ENCODE measurements around the gene SKI.

Gene SKI

DNA sequence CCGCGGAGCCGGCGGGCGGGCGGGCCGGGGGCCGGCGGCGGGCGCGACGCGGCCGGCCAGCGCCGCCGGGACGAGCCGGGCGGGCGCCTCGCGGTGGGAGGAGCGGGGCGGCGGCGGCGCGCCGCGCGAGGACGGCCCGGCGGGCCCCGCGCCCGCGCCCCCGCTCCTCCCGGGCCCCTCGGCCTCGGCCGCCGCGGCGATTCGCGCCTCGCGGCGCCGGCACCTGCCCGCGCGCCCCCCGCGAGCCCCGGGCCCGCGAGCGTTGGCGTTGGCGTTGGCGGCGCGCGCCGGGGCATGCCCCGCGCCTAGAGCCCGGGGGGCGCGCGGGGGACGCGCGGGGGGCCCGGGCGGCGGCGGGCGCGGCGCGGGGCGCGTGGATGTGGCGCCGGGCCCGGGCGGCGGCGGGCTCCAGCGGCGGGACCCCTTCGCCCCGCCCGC lies at the start of gene SKI:
Gene SKI (plus strand): TSS at position 163 of the 438 bp plus-strand sequence. CDS start 448 bp downstream, outside the sequence.
- peaks cover 45 to 48% of the 10 kb centered on the region in 2 experiments for H3K4me1 ChIP-seq (ENCODE audit: control insufficient read depth in 1 of 2, insufficient read depth in 1 of 2, low read depth in 1 of 2, low read length in 1 of 2)
- H3K36me3 ChIP-seq, result no peaks in the 10 kb centered on the region
- TF ChIP-seq, protein P1, sequence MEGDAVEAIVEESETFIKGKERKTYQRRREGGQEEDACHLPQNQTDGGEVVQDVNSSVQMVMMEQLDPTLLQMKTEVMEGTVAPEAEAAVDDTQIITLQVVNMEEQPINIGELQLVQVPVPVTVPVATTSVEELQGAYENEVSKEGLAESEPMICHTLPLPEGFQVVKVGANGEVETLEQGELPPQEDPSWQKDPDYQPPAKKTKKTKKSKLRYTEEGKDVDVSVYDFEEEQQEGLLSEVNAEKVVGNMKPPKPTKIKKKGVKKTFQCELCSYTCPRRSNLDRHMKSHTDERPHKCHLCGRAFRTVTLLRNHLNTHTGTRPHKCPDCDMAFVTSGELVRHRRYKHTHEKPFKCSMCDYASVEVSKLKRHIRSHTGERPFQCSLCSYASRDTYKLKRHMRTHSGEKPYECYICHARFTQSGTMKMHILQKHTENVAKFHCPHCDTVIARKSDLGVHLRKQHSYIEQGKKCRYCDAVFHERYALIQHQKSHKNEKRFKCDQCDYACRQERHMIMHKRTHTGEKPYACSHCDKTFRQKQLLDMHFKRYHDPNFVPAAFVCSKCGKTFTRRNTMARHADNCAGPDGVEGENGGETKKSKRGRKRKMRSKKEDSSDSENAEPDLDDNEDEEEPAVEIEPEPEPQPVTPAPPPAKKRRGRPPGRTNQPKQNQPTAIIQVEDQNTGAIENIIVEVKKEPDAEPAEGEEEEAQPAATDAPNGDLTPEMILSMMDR (IDR thresholded peaks at IDR 0.05), result no peak
- H3K4me3 ChIP-seq (ENCODE audit: low read depth in 1 of 2, low read length in 1 of 2), result peak within 1 kb of the TSS; percentile 85 to 97
- H3K27ac ChIP-seq, result peak within 1 kb of the TSS; percentile 91
- no peaks in the 10 kb centered on the region for H3K9me3 ChIP-seq
- peaks cover 30% of the 10 kb centered on the region for H3K27me3 ChIP-seq

DNA sequence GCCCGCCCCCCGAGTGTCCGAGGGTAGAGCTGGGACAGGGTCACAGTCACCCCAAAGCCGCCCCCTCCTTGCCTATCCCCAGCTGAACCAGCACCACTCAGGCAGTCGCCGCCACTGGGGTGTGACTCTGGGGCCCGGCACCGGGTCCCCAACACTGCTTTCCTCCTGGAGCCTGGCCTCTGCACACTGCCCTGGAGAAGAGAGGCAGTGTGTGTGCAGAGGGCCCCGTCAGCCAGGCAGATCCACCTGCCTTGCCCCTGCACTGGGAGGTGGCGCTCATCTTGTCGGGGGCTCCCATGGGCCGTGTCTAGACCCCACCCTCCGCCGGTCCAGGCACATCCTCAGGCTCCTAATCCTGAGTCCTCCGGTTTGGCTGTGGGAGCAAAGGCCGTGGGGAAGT lies 49.2 kb upstream of the SKI start:
- Histone ChIP-seq H3K4me3 (ENCODE audit: low read depth in 1 of 2, low read length in 1 of 2) (no peak overlapping the region), H3K27me3 (no peaks in the 10 kb centered on the region), H3K4me1 (ENCODE audit: control insufficient read depth in 1 of 2, insufficient read depth in 1 of 2, low read depth in 1 of 2, low read length in 1 of 2) (peaks cover 11 to 13% of the 10 kb centered on the region in 2 experiments), H3K9me3 (no peaks in the 10 kb centered on the region), H3K27ac (no peak overlapping the region), H3K36me3 (peaks cover 34% of the 10 kb centered on the region)
- TF ChIP-seq, protein P1 (IDR thresholded peaks at IDR 0.05), result no peak

DNA sequence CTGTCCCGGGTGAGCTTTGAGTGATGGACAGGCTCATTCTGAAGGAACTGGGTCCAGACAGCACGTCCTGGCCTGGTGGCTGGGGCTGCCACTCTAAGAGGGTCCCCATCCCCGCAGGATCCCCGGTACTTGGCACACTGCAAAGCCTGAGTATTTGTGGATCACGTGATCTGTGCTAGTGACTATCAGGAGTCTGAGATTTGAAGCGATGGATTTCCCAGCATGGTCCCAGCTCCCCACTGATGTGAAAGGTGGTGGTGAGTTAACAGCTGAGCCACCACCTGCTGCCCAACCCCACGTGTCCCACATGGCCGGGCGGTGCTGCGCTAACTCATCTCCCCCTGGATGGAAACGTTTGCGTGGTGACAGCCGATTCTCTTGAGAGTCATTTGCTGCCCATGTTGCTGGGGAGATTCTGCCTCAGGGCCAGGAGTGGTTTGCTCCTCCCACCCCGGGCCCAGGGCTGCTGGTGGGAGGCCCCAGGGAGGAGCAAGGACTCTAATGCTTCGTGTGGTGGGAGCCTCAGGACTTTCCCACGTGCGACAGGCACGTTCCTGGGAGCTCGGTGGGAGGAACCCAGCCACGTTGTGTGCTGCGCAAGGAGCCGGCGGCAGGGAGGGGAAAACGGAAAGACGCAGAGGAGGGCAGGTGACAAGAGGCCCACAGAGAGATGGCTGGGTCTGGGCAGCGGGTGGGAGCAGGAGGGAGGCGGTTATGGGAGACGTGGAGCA lies 48.7 kb upstream of the SKI start:
- H3K27ac ChIP-seq, result no peak overlapping the region
- no peak overlapping the region for H3K4me3 ChIP-seq (ENCODE audit: low read depth in 1 of 2, low read length in 1 of 2)
- TF ChIP-seq, protein P1 (IDR thresholded peaks at IDR 0.05), result no peak
- H3K4me1 ChIP-seq (ENCODE audit: control insufficient read depth in 1 of 2, insufficient read depth in 1 of 2, low read depth in 1 of 2, low read length in 1 of 2), result peaks cover 6 to 7% of the 10 kb centered on the region in 2 experiments
- H3K27me3 ChIP-seq, result no peaks in the 10 kb centered on the region
- H3K36me3 ChIP-seq, result peaks cover 38% of the 10 kb centered on the region
- H3K9me3 ChIP-seq, result no peaks in the 10 kb centered on the region

DNA sequence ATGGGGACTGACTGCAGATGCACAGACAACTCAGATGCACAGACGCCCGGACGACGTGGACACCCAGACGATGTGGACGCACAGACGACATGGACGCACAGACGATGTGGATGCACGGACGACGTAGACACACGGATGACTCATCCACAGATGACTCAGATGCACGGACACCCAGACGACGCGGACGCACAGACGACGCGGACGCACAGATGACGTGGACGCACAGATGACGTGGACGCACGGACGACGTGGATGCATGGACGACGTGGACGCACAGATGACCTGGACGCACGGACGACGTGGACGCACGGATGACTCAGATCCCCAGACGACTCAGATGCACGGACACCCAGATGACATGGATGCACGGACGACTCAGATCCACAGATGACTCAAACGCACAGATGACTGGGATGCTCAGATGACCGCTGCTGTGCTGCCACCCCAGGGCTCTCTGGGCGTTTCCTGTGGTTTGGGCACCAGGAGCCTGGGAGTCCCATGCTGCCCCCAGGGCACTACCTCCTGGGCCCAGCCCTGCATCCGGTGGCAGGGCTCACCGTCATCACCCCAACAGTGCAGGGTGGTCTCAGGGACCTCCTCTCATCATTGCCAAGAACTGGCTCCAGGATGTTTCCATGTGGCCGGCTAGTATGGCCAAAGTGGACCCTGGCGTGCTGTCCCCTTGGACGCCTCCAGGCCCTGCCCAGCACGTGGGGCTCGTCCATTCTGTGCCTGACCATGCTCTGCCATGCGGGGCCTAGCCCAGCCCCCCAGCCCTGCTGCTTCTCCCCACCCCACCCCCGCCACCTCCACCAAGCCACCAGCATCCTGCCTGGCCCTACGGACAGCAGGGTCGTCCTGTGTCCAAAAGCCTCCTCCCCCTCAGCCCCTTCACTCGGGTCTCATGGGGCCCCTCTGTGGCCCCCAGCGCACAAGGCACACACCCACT lies 47.5 kb upstream of the SKI start:
- no peak overlapping the region for H3K4me3 ChIP-seq (ENCODE audit: low read depth in 1 of 2, low read length in 1 of 2)
- peaks cover 0 to 5% of the 10 kb centered on the region in 2 experiments for H3K4me1 ChIP-seq (ENCODE audit: control insufficient read depth in 1 of 2, insufficient read depth in 1 of 2, low read depth in 1 of 2, low read length in 1 of 2)
- H3K36me3 ChIP-seq, result peaks cover 49% of the 10 kb centered on the region
- no peaks in the 10 kb centered on the region for H3K9me3 ChIP-seq
- TF ChIP-seq, protein P1 (IDR thresholded peaks at IDR 0.05), result no peak
- H3K27me3 ChIP-seq, result no peaks in the 10 kb centered on the region
- H3K27ac ChIP-seq, result no peak overlapping the region

DNA sequence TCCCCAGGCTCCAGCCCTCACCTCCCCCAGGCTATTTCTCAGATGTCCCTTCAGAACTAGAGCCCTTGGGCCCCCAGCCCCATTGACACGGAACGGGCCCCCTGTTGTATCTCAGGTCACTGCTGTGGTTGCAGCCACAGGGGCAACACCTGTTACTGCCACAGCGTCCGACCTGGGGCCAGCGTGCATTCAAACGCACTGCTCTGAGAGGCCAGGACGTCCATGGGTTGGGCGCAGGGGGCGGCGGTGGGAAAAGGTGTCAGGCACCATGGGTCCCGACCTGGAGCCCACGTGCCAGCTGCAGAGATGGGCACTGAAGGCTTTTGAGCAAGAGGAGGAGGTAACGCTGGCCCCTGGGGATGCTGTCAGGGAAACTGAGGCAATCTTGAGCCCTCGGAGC lies 46.8 kb upstream of the SKI start:
- H3K27ac ChIP-seq, result no peak overlapping the region
- TF ChIP-seq, protein P1 (IDR thresholded peaks at IDR 0.05), result no peak

More for the DNA sequence above, 46.8 kb upstream of the SKI start:
- peaks cover 0 to 5% of the 10 kb centered on the region in 2 experiments for H3K4me1 ChIP-seq (ENCODE audit: control insufficient read depth in 1 of 2, insufficient read depth in 1 of 2, low read depth in 1 of 2, low read length in 1 of 2)
- no peak overlapping the region for H3K4me3 ChIP-seq (ENCODE audit: low read depth in 1 of 2, low read length in 1 of 2)
- H3K27me3 ChIP-seq, result no peaks in the 10 kb centered on the region
- H3K9me3 ChIP-seq, result no peaks in the 10 kb centered on the region
- peaks cover 53% of the 10 kb centered on the region for H3K36me3 ChIP-seq

Measured in neutrophil (primary cell).